ENCODE measurements around the gene CLCN4.

The CLCN4 gene

GRCh38 chrX:10198254-10198653 lies 41.5 kb downstream of the CLCN4 start:
- no peak for DNase-seq (ENCODE audit: extremely low spot score)
- ChIA-PET CTCF (interaction anchor here (1.0 to 2.3 kb wide), 3 partner anchors 8 to 79 kb away, joined by 3 to 13 read pairs (median 6); no protein-coding TSS in a partner anchor), POLR2A (no interaction called here)
- TF ChIP-seq CTCF (IDR thresholded peaks at IDR 0.05; ENCODE audit: control extremely low read depth, extremely low read depth, low read depth, missing control alignments) = no peak

GRCh38 chrX:10199212-10199611 lies 42.4 kb downstream of the CLCN4 start:
- CTCF ChIA-PET = interaction anchor here (1.0 to 2.3 kb wide), 3 partner anchors 9 to 80 kb away, joined by 3 to 13 read pairs (median 6); no protein-coding TSS in a partner anchor
- POLR2A ChIA-PET = no interaction called here
- peak; percentile 22 for DNase-seq (ENCODE audit: extremely low spot score)
- no peak for TF ChIP-seq CTCF (IDR thresholded peaks at IDR 0.05; ENCODE audit: control extremely low read depth, extremely low read depth, low read depth, missing control alignments)

- TF ChIP-seq CTCF (IDR thresholded peaks at IDR 0.05; ENCODE audit: control extremely low read depth, extremely low read depth, low read depth, missing control alignments) = no peak
- no peak for DNase-seq (ENCODE audit: extremely low spot score)
- ChIA-PET POLR2A (no interaction called here), CTCF (interaction anchor here (2.6 kb wide), 1 partner anchor 14 kb away, joined by 9 read pairs; no protein-coding TSS in a partner anchor)
Measured at GRCh38 chrX:10203617-10204016, 46.8 kb downstream of the CLCN4 start.

- no peak for DNase-seq (ENCODE audit: extremely low spot score)
- TF ChIP-seq CTCF (IDR thresholded peaks at IDR 0.05; ENCODE audit: control extremely low read depth, extremely low read depth, low read depth, missing control alignments) = no peak
- CTCF ChIA-PET = interaction anchor here (1.7 kb wide), 1 partner anchor 17 kb away, joined by 7 read pairs; no protein-coding TSS in a partner anchor
- POLR2A ChIA-PET = no interaction called here
Measured at GRCh38 chrX:10206317-10206716, 49.5 kb downstream of the CLCN4 start.

GRCh38 chrX:10208281-10208856 lies 51.6 kb downstream of the CLCN4 start:
- no peak for TF ChIP-seq CTCF (IDR thresholded peaks at IDR 0.05; ENCODE audit: control extremely low read depth, extremely low read depth, low read depth, missing control alignments)
- ChIA-PET POLR2A (no interaction called here), CTCF (interaction anchor here (1.6 kb wide), 1 partner anchor 18 kb away, joined by 5 read pairs; no protein-coding TSS in a partner anchor)
- no peak for DNase-seq (ENCODE audit: extremely low spot score)

GRCh38 chrX:10208953-10209352 lies 52.2 kb downstream of the CLCN4 start:
- ChIA-PET CTCF (interaction anchor here (0.8 to 1.6 kb wide), 3 partner anchors 9 to 203 kb away, joined by 3 to 5 read pairs (median 3); no protein-coding TSS in a partner anchor), POLR2A (no interaction called here)
- DNase-seq (ENCODE audit: extremely low spot score) = no peak
- TF ChIP-seq CTCF (IDR thresholded peaks at IDR 0.05; ENCODE audit: control extremely low read depth, extremely low read depth, low read depth, missing control alignments) = no peak

Data from GM10248 (cell line).